GM19452 (cell line): ENCODE data around the gene COX4I2.
A peak's percentile ranks its signal among the peaks of the same experiment; 100 is the strongest.
"Not testable (repeated sequence)": the region's sequence is repeated elsewhere in the genome, so short reads cannot be mapped to it uniquely, and the experiment has no call there.

ENCODE experiments used
- ATAC-seq: cut with Tn5 transposase; IDR thresholded peaks from one replicate; pipeline ENCODE4 v1.9.1; 2021; ENCODE audit not compliant: unreplicated experiment

Gene COX4I2

DNA sequence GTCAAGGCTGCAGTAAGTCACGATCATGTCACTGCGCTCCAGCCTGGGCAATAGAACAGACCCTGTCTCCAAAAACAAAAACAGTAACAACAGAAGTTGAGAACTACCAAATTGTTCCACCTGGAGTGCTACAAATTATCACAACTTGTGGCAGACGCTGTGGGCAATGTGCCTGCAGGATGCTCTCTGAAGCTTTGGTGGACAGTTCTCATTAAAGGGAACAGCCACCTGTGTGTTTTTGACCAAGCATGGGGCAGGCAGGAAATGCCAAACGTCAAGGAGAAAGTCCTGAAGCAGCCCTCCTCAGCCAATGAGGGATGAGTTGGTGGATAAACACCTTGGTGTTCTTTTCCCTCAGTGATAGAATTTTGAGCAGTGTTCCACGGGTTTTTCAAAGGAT is 15.8 kb downstream of the COX4I2 start:
- ATAC-seq, result no peak

GRCh38 chr20:31654534-31654933 is 16.8 kb downstream of the COX4I2 start:
- no peak for ATAC-seq

GRCh38 chr20:31661625-31662371 is 24.1 kb downstream of the COX4I2 start:
- peak; percentile 58 for ATAC-seq

GRCh38 chr20:31662372-31662854 is 24.7 kb downstream of the COX4I2 start:
- ATAC-seq, result no peak

DNA sequence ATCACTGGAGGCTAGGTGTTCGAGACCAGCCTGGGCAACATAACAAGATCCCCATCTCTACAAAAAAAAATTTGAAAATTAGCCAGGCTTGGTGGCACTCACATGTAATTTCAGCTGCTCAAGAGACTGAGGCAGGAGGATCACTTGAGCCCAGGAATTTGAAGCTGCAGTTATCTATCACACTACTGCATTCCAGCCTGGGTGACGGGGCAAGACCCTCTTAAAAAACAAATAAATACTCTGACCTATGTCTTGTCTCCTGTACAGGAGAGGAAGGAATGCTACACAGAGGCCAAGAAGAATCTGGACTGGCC is 25.8 kb downstream of the COX4I2 start:
- no peak for ATAC-seq

- no peak for ATAC-seq
Observed at GRCh38 chr20:31663838-31664695, 26.4 kb downstream of the COX4I2 start.

- ATAC-seq, result no peak
Observed at GRCh38 chr20:31664696-31665354, 27.1 kb downstream of the COX4I2 start.

- no peak for ATAC-seq
Observed at GRCh38 chr20:31665753-31666152, 28.0 kb downstream of the COX4I2 start.

DNA sequence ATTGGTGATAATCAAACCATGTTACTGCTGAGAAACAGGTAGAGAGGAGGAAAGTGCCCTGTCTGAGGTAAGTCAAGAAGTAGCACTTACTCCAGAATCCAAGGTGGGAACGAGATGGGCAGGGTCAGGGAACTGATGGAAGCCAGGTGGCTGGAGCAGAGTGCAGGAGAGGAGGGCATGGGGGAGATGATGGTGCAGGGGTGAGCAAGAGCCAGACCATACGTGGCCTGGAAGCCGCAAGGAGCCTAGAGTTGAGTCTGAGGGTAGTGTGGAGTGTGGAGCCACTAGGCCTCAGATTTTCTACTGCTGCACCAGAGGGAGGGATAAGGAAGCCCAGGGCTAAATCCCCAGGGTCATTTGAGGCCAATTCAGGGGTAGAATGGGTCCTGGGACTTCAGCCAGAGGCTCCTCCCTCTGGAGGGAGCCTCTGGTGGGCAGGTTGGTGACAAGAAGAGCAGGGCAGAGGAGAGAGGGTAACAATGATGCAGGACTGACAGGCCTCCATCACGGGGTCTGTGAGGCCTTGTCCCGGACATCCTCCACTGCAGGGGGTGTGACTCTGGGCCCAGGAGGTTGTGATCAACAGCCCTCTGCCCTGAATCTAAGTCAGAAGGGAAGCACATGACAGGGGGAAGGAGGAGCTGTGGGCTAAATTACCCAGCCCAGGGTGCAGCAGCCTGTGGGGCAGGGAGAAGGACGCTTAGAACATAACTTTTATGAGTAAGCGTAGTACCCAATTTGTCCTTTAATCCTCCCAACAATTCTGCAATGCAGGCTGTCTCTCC is 28.7 kb downstream of the COX4I2 start:
- no peak for ATAC-seq

DNA sequence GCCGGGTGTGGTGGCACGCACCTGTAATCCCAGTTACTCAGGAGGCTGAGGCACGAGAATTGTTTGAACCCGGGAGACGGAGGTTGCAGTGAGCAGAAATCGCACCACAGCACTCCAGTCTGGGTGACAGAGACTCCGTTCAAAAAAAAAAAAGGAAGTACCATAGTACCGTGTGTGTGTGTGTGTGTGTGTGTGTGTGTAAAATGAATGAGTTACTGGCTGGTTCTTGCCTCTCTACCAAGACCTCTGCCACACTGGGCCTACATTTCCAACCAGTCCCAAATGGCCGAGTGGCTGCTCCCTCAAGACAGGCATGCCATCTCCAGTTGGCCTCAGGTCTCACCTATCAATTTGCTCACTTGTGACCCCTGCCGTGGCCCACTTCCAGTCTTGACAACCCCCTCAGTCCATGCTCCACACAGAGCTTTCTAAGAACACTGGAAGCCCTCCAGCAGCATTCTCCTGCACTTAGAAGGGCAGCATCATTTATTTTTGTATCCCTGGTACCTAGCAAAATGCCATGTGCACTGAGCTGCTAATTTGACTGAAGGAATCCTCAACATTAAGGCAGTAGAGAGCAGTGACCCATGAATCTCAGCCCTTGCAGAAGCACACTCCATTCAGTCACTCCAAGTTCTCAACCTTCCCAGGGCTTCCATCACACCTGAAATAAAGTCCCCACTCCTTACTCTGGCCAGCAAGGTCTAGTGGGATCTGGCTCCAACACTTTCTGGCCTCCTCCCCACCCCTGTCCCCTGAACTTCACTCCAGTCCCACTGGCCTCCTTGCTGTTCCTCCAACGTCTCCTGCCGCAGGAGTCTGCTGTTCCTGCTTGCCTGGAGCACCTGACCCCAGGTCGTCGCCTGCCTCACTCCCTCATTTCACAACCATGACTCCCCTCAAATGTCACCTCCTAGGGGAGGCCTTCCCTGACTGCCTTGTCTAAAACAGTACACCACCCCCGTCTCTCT is 29.9 kb downstream of the COX4I2 start:
- no peak for ATAC-seq

DNA sequence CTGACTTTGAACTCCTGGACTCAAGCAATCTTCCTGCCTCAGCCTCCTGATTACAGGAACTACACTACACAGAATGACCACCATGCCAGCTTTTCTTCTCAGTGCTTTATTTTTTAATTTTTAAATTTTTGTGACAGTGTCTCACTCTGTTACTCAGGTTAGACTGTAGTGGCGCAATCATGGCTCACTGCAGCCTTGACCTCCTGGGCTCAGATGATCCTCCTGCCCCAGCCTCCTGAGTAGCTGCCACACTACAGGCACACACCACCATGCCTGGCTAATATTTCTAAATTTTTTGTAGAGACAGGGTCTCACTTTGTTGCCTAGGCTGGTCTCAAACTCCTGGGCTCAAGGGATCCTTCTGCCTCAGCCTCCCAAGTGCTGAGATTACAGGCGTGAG is 31.2 kb downstream of the COX4I2 start:
- ATAC-seq, result not testable (repeated sequence)

- no peak for ATAC-seq
Observed at GRCh38 chr20:31669876-31670275, 32.2 kb downstream of the COX4I2 start.

DNA sequence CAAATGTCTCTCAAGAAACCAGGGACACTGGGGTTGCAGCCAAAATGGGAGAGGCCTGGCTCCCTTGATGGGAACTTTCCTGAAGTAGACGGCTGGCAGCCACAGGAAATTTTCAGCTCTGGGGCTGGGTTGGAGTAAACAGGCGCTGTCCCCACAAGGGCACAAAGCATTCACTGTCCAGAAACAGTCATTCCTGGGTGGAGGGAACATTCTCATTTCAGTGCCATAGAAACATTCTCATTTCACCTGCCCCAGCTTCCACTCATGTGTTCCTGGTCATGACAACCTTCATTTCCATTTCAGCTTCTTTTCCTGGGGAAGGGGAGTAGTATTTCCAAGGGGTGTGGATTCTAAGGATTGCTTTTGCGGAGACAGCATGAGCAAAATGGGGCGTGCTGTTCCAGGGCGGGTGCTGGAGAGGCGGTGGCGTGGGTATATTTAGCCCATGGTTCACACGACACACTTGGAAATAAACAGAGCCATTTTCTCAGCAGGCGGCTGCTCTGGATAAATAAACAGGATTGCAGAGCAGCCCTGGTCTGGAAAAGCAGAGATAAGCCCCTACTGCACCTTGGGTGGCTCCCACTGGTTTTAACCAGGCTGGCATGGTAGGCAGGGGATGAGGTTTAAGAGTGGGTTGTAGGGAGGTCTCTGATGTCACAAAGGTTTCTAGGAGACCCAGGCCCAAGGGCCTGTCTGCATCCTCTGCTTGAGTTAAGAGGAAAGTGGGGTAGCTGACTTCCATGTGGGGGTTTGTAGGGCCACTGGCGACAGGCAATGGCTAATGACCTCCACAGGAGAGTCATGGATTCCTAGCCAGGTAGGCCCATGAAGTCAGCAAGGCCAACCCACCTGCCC is 32.9 kb downstream of the COX4I2 start:
- ATAC-seq, result no peak

- no peak for ATAC-seq
Observed at GRCh38 chr20:31671324-31671723, 33.6 kb downstream of the COX4I2 start.

GRCh38 chr20:31673435-31673834 is 35.7 kb downstream of the COX4I2 start:
- ATAC-seq, result no peak

- no peak for ATAC-seq
Observed at GRCh38 chr20:31673943-31674463, 36.3 kb downstream of the COX4I2 start.

- no peak for ATAC-seq
Observed at GRCh38 chr20:31674895-31675827, 37.4 kb downstream of the COX4I2 start.
